Measurements from ENCODE around the gene ABCA1.

- TF ChIP-seq POLR2AphosphoS5 (IDR thresholded peaks at IDR 0.05; ENCODE audit: borderline replicate concordance, low read depth, low read length) (no peak), EZH2 (IDR thresholded peaks at IDR 0.05) (no peak)
These were observed 45.4 kb downstream of the ABCA1 start for GRCh38 chr9:104882566-104882965.
